Pancreas (tissue), 10 donors: ENCODE results near the gene SHTN1. TPM values are rescaled to one million over a fixed set of nuclear protein-coding genes. Genes with fewer than 3 reads are reported as not detected.

ENCODE experiments used
- ATAC-seq, 4 donors: fragments of 200-7000 bp; cut with Tn5 transposase; one replicate each; pipeline versions ENCODE4 v1.8.0 to v1.9.1; 2020; ENCODE audit warnings: mild to moderate bottlenecking in 4 of 4, moderate library complexity in 4 of 4
- DNase-seq, 6 donors: peaks; one replicate each; pipeline ENCODE4 v3.0.0-alpha.2; 2020
- FAIRE-seq: peaks from 2 replicates; lab custom pipeline; 2012; peaks lifted over from hg19 to GRCh38; lab: Jason Lieb, UNC
- H3K27ac ChIP-seq, 4 donors: fragments of 200-600 bp; sonication (generic); 1 replicate in 3 of 4; 2 replicates in 1 of 4; pipeline versions ENCODE4 v1.5.0 to v1.8.0; 2020
- H3K27me3 ChIP-seq, 4 donors: fragments of 200-600 bp; one replicate each; pipeline ENCODE4 v1.8.0; 2021
- H3K36me3 ChIP-seq, 3 donors: fragments of 200-600 bp; sonication (generic) in 1 of 3; one replicate each; pipeline versions ENCODE4 v1.5.0 to v1.8.0; 2020 to 2021
- H3K4me1 ChIP-seq, 3 donors: fragments of 200-600 bp; one replicate each; pipeline ENCODE4 v1.8.0; 2021
- H3K4me3 ChIP-seq, 4 donors: fragments of 200-600 bp; sonication (generic) in 2 of 4; one replicate each; pipeline versions ENCODE4 v1.5.0 to v1.8.0; 2020 to 2021
- H3K9me3 ChIP-seq, 4 donors: fragments of 200-600 bp; one replicate each; pipeline ENCODE4 v1.8.0; 2021
- CTCF ChIP-seq, 4 donors: fragments of 200-600 bp; sonication (generic) in 3 of 4; IDR thresholded peaks; one replicate each; pipeline versions ENCODE4 v1.5.0 to v1.8.0; 2021; ENCODE audit warnings: antibody characterized with exemption in 4 of 4
- WGBS, 2 donors: extraction: QIAGEN DNeasy Blood & Tissue Kit; methylation state at CpG; one replicate each; pipeline ENCODE4 v1.1.7; 2013; 5-methylcytosine and 5-hydroxymethylcytosine counted together
- intact Hi-C, 3 donors: fragments of 100-400 bp; cut with DNase I; formaldehyde crosslinking; loops; one replicate each; pipeline versions ENCODE4 v1.11.1 to v1.14.2; 2022
- polyA plus RNA-seq, 2 donors: library from polyadenylated mRNA; stranded (reverse); fragments of 200-250 nt; gene quantifications; one replicate each; pipeline ENCODE4 v1.2.3, GENCODE V29; 2013
- total RNA-seq, 6 donors: library from RNA; stranded (reverse); fragmentation: NEBNext Ultra II Directional in 4 of 6; extraction: Animal tissue kit (Norgen Biotek cat#: 25700) in 4 of 6; gene quantifications; one replicate each; pipeline versions ENCODE4 v1.2.1 to v1.2.4, GENCODE V29; 2021 to 2023
- donor health status: healthy with polysubstance abuse.
- donor health status: DM: no; HTN: no; CAD: no; lungs with moderate emphysema.
- donor health status: DM: no; HTN: no; CAD: no.
- donor health status: control.
- donor health status: control.
- donor health status: Bipolar disorder and iron deficiency.
- donor health status: DM: yes; HTN: yes; CAD: no.
- donor health status: DM: no; HTN: no; CAD: no.
- donor health status: DM: no; HTN: no; CAD: no.
- donor health status: DM: yes; HTN: yes; CAD: no.

Gene SHTN1
- total and polyA plus RNA-seq, 8 donors = 12.7 to 31.6 (median 20.2) TPM

GRCh38 chr10:116864436-116864835 lies 140.6 kb downstream of the SHTN1 start:
- no peaks in the 10 kb centered on the region for H3K4me1 ChIP-seq
- no peaks in the 10 kb centered on the region for H3K36me3 ChIP-seq
- no peaks in the 10 kb centered on the region for H3K9me3 ChIP-seq
- 85 to 89% methylated on average over 4 of the region's 4 CpGs for WGBS, 2 donors
- no peak overlapping the region for H3K4me3 ChIP-seq
- TF ChIP-seq CTCF (IDR thresholded peaks at IDR 0.05) = no peak
- intact Hi-C loops = no loop called here
- FAIRE-seq = no peak
- ATAC-seq = no peak
- no peaks in the 10 kb centered on the region for H3K27me3 ChIP-seq
- DNase-seq = no peak
- H3K27ac ChIP-seq = no peak overlapping the region

GRCh38 chr10:116861796-116862195 lies 143.2 kb downstream of the SHTN1 start:
- intact Hi-C loops = no loop called here
- no peak for TF ChIP-seq CTCF (IDR thresholded peaks at IDR 0.05)
- FAIRE-seq (no peak), DNase-seq (no peak), ATAC-seq (no peak)
- Histone ChIP-seq H3K36me3 (no peaks in the 10 kb centered on the region), H3K27ac (no peak overlapping the region), H3K4me1 (no peaks in the 10 kb centered on the region), H3K27me3 (no peaks in the 10 kb centered on the region), H3K9me3 (no peaks in the 10 kb centered on the region), H3K4me3 (no peak overlapping the region)
- 42 to 58% methylated on average over 2 of the region's 2 CpGs for WGBS, 2 donors

GRCh38 chr10:116857156-116857555 lies 147.8 kb downstream of the SHTN1 start:
- Histone ChIP-seq H3K9me3 (no peaks in the 10 kb centered on the region), H3K27me3 (no peaks in the 10 kb centered on the region), H3K4me3 (no peak overlapping the region), H3K27ac (no peak overlapping the region), H3K4me1 (no peaks in the 10 kb centered on the region), H3K36me3 (no peaks in the 10 kb centered on the region)
- FAIRE-seq = no peak
- DNase-seq = no peak
- intact Hi-C loops = no loop called here
- WGBS, 2 donors = 79 to 86% methylated on average over 3 of the region's 3 CpGs
- ATAC-seq = no peak
- TF ChIP-seq CTCF (IDR thresholded peaks at IDR 0.05) = no peak

GRCh38 chr10:116853701-116854100 lies 151.3 kb downstream of the SHTN1 start:
- intact Hi-C loops = no loop called here
- Histone ChIP-seq H3K9me3 (no peaks in the 10 kb centered on the region), H3K36me3 (no peaks in the 10 kb centered on the region), H3K27me3 (no peaks in the 10 kb centered on the region), H3K4me1 (peaks cover 0 to 5% (median 0%) of the 10 kb centered on the region in 3 donors), H3K4me3 (no peak overlapping the region), H3K27ac (no peak overlapping the region)
- 70 to 75% methylated on average over 4 of the region's 4 CpGs for WGBS, 2 donors
- DNase-seq = no peak
- FAIRE-seq = no peak
- ATAC-seq = no peak
- no peak for TF ChIP-seq CTCF (IDR thresholded peaks at IDR 0.05)

GRCh38 chr10:116853287-116853686 lies 151.7 kb downstream of the SHTN1 start:
- ATAC-seq (no peak), FAIRE-seq (no peak), DNase-seq (no peak)
- Histone ChIP-seq H3K36me3 (no peaks in the 10 kb centered on the region), H3K27ac (no peak overlapping the region), H3K4me3 (no peak overlapping the region), H3K4me1 (peaks cover 0 to 7% (median 0%) of the 10 kb centered on the region in 3 donors), H3K27me3 (no peaks in the 10 kb centered on the region), H3K9me3 (no peaks in the 10 kb centered on the region)
- 71 to 88% methylated on average over 4 of the region's 4 CpGs for WGBS, 2 donors
- intact Hi-C loops = no loop called here
- no peak for TF ChIP-seq CTCF (IDR thresholded peaks at IDR 0.05)
